Measurements from ENCODE around the gene FBN2. TPM values are rescaled to one million over a fixed set of nuclear protein-coding genes. Genes with fewer than 3 reads are reported as not detected.

FBN2 gene
- total RNA-seq, 1 donor from 2014 or later = 244 TPM

- H3K36me3 Mint-ChIP-seq = peaks cover 14% of the 10 kb centered on the region
- peaks cover 52% of the 10 kb centered on the region for H3K4me1 Mint-ChIP-seq
- DNase-seq (ENCODE audit: low spot score in 2 of 2, unreplicated experiment in 2 of 2) = no peak
- no peak for TF ChIP-seq CTCF (IDR thresholded peaks at IDR 0.05; ENCODE audit: unreplicated experiment)
- no peak overlapping the region for H3K4me3 Mint-ChIP-seq
- no peaks in the 10 kb centered on the region for H3K9me3 Mint-ChIP-seq
- no peak overlapping the region for H3K27ac Mint-ChIP-seq
- no peaks in the 10 kb centered on the region for H3K27me3 Mint-ChIP-seq (ENCODE audit: low read depth)
Observed at GRCh38 chr5:128355961-128356360, 182.1 kb downstream of the FBN2 start.

GRCh38 chr5:128353441-128354107 lies 184.5 kb downstream of the FBN2 start:
- no peak for DNase-seq (ENCODE audit: low spot score in 2 of 2, unreplicated experiment in 2 of 2)
- Mint-ChIP-seq H3K4me1 (peaks cover 38% of the 10 kb centered on the region), H3K4me3 (no peak overlapping the region), H3K27ac (peak overlapping the region; percentile 57), H3K36me3 (peaks cover 22% of the 10 kb centered on the region), H3K9me3 (no peaks in the 10 kb centered on the region), H3K27me3 (ENCODE audit: low read depth) (no peaks in the 10 kb centered on the region)
- no peak for TF ChIP-seq CTCF (IDR thresholded peaks at IDR 0.05; ENCODE audit: unreplicated experiment)

- no peak for DNase-seq (ENCODE audit: low spot score in 2 of 2, unreplicated experiment in 2 of 2)
- TF ChIP-seq CTCF (IDR thresholded peaks at IDR 0.05; ENCODE audit: unreplicated experiment) = no peak
- Mint-ChIP-seq H3K4me3 (no peak overlapping the region), H3K27me3 (ENCODE audit: low read depth) (no peaks in the 10 kb centered on the region), H3K4me1 (peaks cover 33% of the 10 kb centered on the region), H3K9me3 (no peaks in the 10 kb centered on the region), H3K27ac (no peak overlapping the region), H3K36me3 (peaks cover 28% of the 10 kb centered on the region)
Observed at GRCh38 chr5:128350705-128351104, 187.3 kb downstream of the FBN2 start.

GRCh38 chr5:128349044-128349858 lies 188.8 kb downstream of the FBN2 start:
- Mint-ChIP-seq H3K9me3 (no peaks in the 10 kb centered on the region), H3K27me3 (ENCODE audit: low read depth) (no peaks in the 10 kb centered on the region), H3K36me3 (peaks cover 30% of the 10 kb centered on the region), H3K4me3 (no peak overlapping the region), H3K4me1 (peaks cover 25% of the 10 kb centered on the region), H3K27ac (peak overlapping the region; percentile 40)
- DNase-seq (ENCODE audit: low spot score in 2 of 2, unreplicated experiment in 2 of 2) = no peak
- TF ChIP-seq CTCF (IDR thresholded peaks at IDR 0.05; ENCODE audit: unreplicated experiment) = no peak

- no peak overlapping the region for H3K4me3 Mint-ChIP-seq
- peaks cover 5% of the 10 kb centered on the region for H3K4me1 Mint-ChIP-seq
- no peak for DNase-seq (ENCODE audit: low spot score in 2 of 2, unreplicated experiment in 2 of 2)
- no peaks in the 10 kb centered on the region for H3K9me3 Mint-ChIP-seq
- TF ChIP-seq CTCF (IDR thresholded peaks at IDR 0.05; ENCODE audit: unreplicated experiment) = no peak
- H3K36me3 Mint-ChIP-seq = peaks cover 46% of the 10 kb centered on the region
- no peaks in the 10 kb centered on the region for H3K27me3 Mint-ChIP-seq (ENCODE audit: low read depth)
- no peak overlapping the region for H3K27ac Mint-ChIP-seq
Observed at GRCh38 chr5:128346038-128346437, 192.0 kb downstream of the FBN2 start.
